Vagina (tissue), 2 donors: ENCODE measurements around the gene EZR.

ENCODE experiments used
- CTCF ChIP-seq, 3 experiments: fragments of 450-650 bp in 2 of 3; fragments of 200-600 bp in 1 of 3; sonication (generic) in 1 of 3; IDR thresholded peaks; one replicate each; pipeline ENCODE4 v1.5.1; 2017 to 2019; ENCODE audit warnings: antibody characterized with exemption in 3 of 3, mild to moderate bottlenecking in 2 of 3, moderate library complexity in 2 of 3
- POLR2A ChIP-seq, 2 donors: fragments of 450-650 bp; IDR thresholded peaks; one replicate each; pipeline ENCODE4 v1.6.1; 2017; ENCODE audit warnings: antibody characterized with exemption in 2 of 2, mild to moderate bottlenecking in 2 of 2, moderate library complexity in 2 of 2

- TF ChIP-seq POLR2A (IDR thresholded peaks at IDR 0.05) (no peak), CTCF (IDR thresholded peaks at IDR 0.05) (no peak)
Measured at GRCh38 chr6:158819977-158820622, 932 bp upstream of the EZR start.
